Smooth muscle cell (in vitro differentiated cells): ENCODE measurements around the gene GPN1. TPM values are rescaled to one million over a fixed set of nuclear protein-coding genes. Genes with fewer than 3 reads are reported as not detected.
A peak's percentile ranks its signal among the peaks of the same experiment; 100 is the strongest.

ENCODE experiments used
- DNase-seq: peaks from one replicate; lab custom pipeline; 2025; ENCODE audit not compliant: unreplicated experiment; lab: John Stamatoyannopoulos, UW
- H2AFZ ChIP-seq: fragments of 200-600 bp; sonication (generic); 2 replicates; pipeline ENCODE4 v1.6.0; 2016; ENCODE audit warnings: antibody characterized with exemption, low read depth, mild to moderate bottlenecking
- H3F3A ChIP-seq: fragments of 200-600 bp; sonication (generic); 2 replicates; pipeline ENCODE4 v1.6.0; 2017; ENCODE audit warnings: antibody characterized with exemption, low read depth
- H3K27ac ChIP-seq: fragments of 200-600 bp; sonication (generic); 2 replicates; pipeline ENCODE4 v1.5.1; 2016; ENCODE audit warnings: low read depth, mild to moderate bottlenecking
- H3K27me3 ChIP-seq: fragments of 200-600 bp; sonication (generic); 2 replicates; pipeline ENCODE4 v1.6.1; 2016; ENCODE audit warnings: low read depth, mild to moderate bottlenecking
- H3K36me3 ChIP-seq: fragments of 200-600 bp; sonication (generic); 2 replicates; pipeline ENCODE4 v1.5.1; 2016; ENCODE audit warnings: low read depth
- H3K4me1 ChIP-seq: fragments of 200-600 bp; sonication (generic); 2 replicates; pipeline ENCODE4 v1.5.1; 2016; ENCODE audit warnings: low read depth
- H3K4me2 ChIP-seq: fragments of 200-600 bp; sonication (generic); 2 replicates; pipeline ENCODE4 v1.6.0; 2016; ENCODE audit warnings: mild to moderate bottlenecking
- H3K4me3 ChIP-seq: fragments of 200-600 bp; sonication (generic); 2 replicates; pipeline ENCODE4 v1.5.1; 2016; ENCODE audit warnings: mild to moderate bottlenecking
- H3K79me2 ChIP-seq: fragments of 200-600 bp; sonication (generic); 2 replicates; pipeline ENCODE4 v1.6.0; 2016; ENCODE audit warnings: low read depth, mild to moderate bottlenecking
- H3K9ac ChIP-seq: fragments of 200-600 bp; sonication (generic); 2 replicates; pipeline ENCODE4 v1.6.0; 2016; ENCODE audit warnings: low read depth
- H3K9me3 ChIP-seq: fragments of 200-600 bp; sonication (generic); replicated peaks from 2 replicates; pipeline ENCODE4 v1.5.1; 2016; ENCODE audit warnings: low read depth
- H4K20me1 ChIP-seq: fragments of 200-600 bp; sonication (generic); 2 replicates; pipeline ENCODE4 v1.6.0; 2016; ENCODE audit warnings: low read depth
- WGBS: methylation state at CpG from one replicate; pipeline ENCODE4 v1.1.7; 2016; ENCODE audit warnings: low lambda C conversion rate; 5-methylcytosine and 5-hydroxymethylcytosine counted together
- polyA plus RNA-seq: library from polyadenylated mRNA; unstranded; fragments of >200 nt; fragmentation: Nextera tagmentation; extraction: Ambion mirVana; gene quantifications from 2 replicates; pipeline ENCODE4 v1.2.1, GENCODE V29; 2016
- total RNA-seq: library from RNA; depleted of rRNA; stranded (reverse); fragments of >200 nt; gene quantifications from 2 replicates; pipeline ENCODE4 v1.2.3, GENCODE V29; 2014
- TF ChIP-seq, protein P1 (sequence below): fragments of 200-600 bp; sonication (generic); IDR thresholded peaks from 2 replicates; pipeline ENCODE4 v1.5.1; 2017; ENCODE audit warnings: borderline replicate concordance, mild to moderate bottlenecking, antibody characterized with exemption; ENCODE audit not compliant: insufficient read depth, poor library complexity, severe bottlenecking

Gene GPN1
- total and polyA plus RNA-seq, 2 experiments from 2014 or later, result 39.0 to 54.0 TPM

DNA sequence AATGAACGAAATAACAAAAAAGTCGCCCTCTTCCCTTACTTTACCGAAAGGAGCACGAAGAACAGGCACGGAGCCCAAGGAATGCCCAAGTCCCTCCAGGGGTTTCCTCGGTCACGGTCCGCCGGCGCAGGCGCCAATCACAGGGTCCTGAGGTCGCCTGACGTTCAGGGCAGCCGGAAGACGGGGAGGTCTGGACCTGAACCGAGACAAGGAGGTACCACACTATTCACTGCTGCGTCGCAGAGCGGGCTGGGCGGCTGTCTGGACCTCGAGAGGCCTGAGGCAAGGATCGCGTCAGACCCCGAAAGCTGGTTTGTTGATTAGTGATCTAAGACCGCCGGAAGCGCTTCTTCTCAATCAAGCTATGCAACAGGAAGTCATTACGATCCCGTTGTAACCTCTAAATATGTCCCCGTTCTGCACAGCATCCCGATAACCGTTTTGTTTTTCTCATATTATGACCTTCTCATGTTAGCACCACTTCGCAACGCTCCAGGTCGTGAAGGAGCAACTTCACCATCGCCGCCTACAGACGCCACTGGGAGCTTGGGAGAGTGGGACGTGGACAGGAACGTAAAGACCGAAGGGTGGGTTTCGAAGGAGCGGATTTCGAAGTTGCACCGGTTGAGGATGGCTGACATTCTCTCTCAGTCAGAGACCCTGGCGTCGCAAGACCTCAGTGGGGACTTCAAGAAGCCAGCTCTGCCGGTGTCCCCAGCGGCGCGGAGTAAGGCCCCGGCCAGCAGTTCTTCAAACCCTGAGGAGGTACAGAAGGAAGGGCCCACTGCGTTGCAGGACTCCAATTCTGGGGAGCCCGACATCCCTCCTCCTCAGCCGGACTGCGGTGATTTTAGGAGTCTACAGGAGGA is 34.7 kb downstream of the GPN1 start, which contains the start of the genes SLC4A1AP and SUPT7L:
SLC4A1AP (plus strand) TSS at position 605 of the 869 bp plus-strand sequence; CDS start at position 631, 26 bp downstream.
SUPT7L (minus strand) TSS at position 330 of the 869 bp plus-strand sequence. CDS start 1,422 bp downstream, outside the sequence.
- TF ChIP-seq, protein P1, sequence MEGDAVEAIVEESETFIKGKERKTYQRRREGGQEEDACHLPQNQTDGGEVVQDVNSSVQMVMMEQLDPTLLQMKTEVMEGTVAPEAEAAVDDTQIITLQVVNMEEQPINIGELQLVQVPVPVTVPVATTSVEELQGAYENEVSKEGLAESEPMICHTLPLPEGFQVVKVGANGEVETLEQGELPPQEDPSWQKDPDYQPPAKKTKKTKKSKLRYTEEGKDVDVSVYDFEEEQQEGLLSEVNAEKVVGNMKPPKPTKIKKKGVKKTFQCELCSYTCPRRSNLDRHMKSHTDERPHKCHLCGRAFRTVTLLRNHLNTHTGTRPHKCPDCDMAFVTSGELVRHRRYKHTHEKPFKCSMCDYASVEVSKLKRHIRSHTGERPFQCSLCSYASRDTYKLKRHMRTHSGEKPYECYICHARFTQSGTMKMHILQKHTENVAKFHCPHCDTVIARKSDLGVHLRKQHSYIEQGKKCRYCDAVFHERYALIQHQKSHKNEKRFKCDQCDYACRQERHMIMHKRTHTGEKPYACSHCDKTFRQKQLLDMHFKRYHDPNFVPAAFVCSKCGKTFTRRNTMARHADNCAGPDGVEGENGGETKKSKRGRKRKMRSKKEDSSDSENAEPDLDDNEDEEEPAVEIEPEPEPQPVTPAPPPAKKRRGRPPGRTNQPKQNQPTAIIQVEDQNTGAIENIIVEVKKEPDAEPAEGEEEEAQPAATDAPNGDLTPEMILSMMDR, result no peak
- Histone ChIP-seq H3K79me2 (peaks cover 53% of the 10 kb centered on the region), H3K9ac (peak within 1 kb of the TSS; percentile 85), H3K4me1 (peaks cover 23% of the 10 kb centered on the region), H3K27me3 (no peaks in the 10 kb centered on the region), H3F3A (no peaks in the 10 kb centered on the region), H3K9me3 (no peaks in the 10 kb centered on the region), H4K20me1 (no peaks in the 10 kb centered on the region), H3K4me3 (peak within 1 kb of the TSS; percentile 70), H3K36me3 (peaks cover 13% of the 10 kb centered on the region), H2AFZ (peak within 1 kb of the TSS; percentile 94), H3K27ac (peak within 1 kb of the TSS; percentile 85), H3K4me2 (peak within 1 kb of the TSS; percentile 89)
- WGBS, result 1% methylated on average over 56 of the region's 56 CpGs
- DNase-seq, result peak; percentile 69

DNA sequence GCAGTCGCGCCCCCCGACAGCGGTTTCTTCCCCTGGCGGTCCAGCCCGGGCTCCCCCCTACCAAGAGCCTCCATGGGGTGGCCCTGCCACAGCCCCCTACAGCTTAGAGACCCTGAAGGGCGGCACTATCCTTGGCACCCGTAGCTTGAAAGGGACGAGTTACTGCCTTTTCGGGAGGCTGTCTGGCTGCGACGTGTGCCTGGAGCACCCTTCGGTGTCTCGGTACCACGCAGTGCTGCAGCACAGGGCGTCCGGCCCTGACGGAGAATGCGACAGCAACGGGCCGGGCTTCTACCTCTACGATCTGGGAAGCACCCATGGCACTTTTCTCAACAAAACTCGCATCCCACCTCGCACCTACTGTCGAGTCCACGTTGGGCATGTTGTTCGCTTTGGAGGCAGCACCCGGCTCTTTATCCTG is 35.3 kb downstream of the GPN1 start:
- Histone ChIP-seq H3K79me2 (peaks cover 53% of the 10 kb centered on the region), H3K27ac (peak overlapping the region; percentile 85), H4K20me1 (no peaks in the 10 kb centered on the region), H3K9ac (peak overlapping the region; percentile 85), H3K36me3 (peaks cover 16% of the 10 kb centered on the region), H3K4me2 (peak overlapping the region; percentile 89), H3F3A (no peaks in the 10 kb centered on the region), H3K4me1 (peaks cover 23% of the 10 kb centered on the region), H2AFZ (peak overlapping the region; percentile 94), H3K27me3 (no peaks in the 10 kb centered on the region), H3K4me3 (peak overlapping the region; percentile 70), H3K9me3 (no peaks in the 10 kb centered on the region)
- 8% methylated on average over 28 of the region's 28 CpGs for WGBS
- TF ChIP-seq, protein P1, result no peak
- no peak for DNase-seq

DNA sequence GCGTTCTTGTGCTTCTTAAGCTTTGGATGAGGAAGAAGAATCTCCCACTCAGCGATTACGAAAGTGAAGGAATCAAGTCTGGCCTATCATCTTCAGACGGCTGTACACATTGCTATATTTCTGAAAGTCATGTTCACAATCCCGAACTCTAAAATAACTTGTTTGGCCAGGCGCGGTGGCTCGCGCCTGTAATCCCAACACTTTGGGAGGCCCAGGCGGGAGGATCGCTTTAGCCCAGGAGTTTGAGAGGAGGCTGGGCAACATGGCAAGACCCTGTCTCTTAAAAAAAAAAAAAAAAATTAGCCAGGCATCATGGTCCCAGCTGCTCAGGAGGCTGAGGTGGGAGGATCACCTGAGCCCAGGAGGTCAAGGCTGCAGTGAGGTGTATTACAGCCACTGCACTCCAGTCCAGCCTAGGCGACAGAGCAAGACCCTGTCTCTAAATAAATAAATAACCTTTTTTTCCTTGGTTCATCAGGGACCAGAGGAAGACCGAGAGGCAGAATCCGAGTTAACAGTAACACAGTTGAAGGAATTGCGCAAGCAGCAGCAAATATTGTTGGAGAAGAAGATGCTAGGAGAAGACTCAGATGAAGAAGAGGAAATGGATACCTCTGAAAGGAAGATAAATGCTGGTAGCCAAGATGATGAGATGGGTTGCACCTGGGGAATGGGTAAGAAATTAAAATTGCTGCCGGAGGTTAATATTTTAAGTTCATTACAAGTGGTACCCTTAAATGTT is 35.9 kb downstream of the GPN1 start:
- Histone ChIP-seq H2AFZ (peak overlapping the region; percentile 94), H3K4me3 (peak overlapping the region; percentile 70), H3K79me2 (peaks cover 47% of the 10 kb centered on the region), H3K9ac (peak overlapping the region; percentile 85), H3K9me3 (no peaks in the 10 kb centered on the region), H3K4me2 (peak overlapping the region; percentile 89), H4K20me1 (no peaks in the 10 kb centered on the region), H3F3A (no peaks in the 10 kb centered on the region), H3K27ac (no peak overlapping the region), H3K36me3 (peaks cover 11% of the 10 kb centered on the region), H3K27me3 (no peaks in the 10 kb centered on the region), H3K4me1 (peaks cover 23% of the 10 kb centered on the region)
- DNase-seq, result no peak
- TF ChIP-seq, protein P1, result no peak
- 90% methylated on average over 16 of the region's 16 CpGs for WGBS
